GM18858 (cell line): ENCODE data around the gene SLC38A8.

Experiments used
- ATAC-seq: cut with Tn5 transposase; IDR thresholded peaks from one replicate; pipeline ENCODE4 v1.9.1; 2021; ENCODE audit not compliant: unreplicated experiment

SLC38A8 gene

DNA sequence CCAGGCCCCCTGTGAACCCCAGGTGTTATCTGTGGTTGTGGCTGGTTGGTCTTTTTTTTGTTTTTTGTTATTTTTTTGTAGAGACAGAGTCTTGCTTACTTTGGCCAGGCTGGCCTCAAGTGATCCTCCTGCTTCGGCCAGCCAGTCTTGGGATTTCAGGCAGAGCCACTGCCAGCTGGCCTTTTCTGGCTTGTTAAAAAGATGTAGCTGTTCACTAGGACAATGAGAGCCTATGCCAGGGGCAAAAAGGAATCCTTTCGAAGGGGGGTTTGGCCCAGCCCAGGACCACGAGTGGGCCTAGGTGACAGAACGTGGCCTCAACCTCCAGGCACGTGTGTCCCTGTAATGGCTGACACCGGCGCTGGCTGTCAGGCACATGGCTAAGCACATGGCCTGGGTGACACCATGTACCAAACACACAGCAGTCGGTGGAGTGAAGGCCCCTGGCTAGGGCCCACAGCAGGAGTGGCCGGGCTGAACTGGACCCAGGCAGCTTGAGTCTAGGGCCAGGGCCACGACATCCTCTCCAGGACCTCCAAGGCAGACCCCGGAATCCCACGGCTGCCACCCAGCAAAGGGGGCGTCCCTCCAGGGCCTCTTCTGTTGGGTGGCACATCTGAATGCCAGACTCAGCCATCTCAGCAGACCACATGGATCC is 6.9 kb upstream of the SLC38A8 start:
- ATAC-seq, result no peak

DNA sequence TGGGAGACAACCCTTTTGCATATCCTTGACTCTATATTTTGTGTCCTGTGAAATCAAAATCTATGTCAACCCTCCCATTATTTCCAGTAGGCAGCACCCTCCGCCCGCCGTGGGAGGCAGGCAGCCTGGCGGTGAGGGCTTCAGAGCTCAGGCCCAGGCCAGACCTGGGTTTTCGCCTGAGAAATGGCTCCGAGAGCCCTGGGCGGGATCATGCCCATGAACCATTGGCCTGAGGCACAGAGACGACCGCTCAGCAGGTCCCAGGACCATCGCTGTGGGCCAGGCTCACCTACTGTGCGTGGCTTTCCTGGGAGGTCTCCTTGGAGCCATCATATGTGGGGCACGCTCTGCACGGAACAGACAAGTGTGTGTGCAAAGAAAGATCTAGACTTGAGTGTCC is 6.3 kb upstream of the SLC38A8 start:
- no peak for ATAC-seq

- no peak for ATAC-seq
Measured at GRCh38 chr16:84048270-84048669, 5.7 kb upstream of the SLC38A8 start.

DNA sequence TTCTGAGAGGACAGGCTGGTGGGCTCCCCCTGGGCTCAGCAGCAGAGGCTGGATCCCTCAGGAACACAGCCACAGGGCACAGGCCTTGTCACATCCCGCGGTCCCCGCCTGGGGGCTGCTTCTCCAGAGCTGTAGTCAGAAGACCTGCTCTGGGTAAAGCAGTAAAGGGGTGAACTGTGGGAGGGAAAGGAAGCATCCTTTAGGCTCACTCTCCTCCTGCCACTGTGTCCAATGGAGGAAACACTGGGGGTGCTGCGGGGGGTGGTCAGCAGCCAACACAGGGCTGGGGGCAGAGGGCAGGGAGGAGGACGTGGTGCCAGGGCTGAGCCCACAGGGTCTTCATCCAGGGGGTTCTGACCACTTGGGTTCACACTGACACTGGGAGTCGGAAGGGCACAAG is 5.0 kb upstream of the SLC38A8 start:
- no peak for ATAC-seq

- ATAC-seq, result no peak
Measured at GRCh38 chr16:84047206-84047605, 4.6 kb upstream of the SLC38A8 start.

- no peak for ATAC-seq
Measured at GRCh38 chr16:84045818-84046470, 3.3 kb upstream of the SLC38A8 start.

GRCh38 chr16:84045001-84045817 is 2.6 kb upstream of the SLC38A8 start:
- ATAC-seq, result no peak

GRCh38 chr16:84044118-84044488 is 1.5 kb upstream of the SLC38A8 start:
- ATAC-seq, result no peak

DNA sequence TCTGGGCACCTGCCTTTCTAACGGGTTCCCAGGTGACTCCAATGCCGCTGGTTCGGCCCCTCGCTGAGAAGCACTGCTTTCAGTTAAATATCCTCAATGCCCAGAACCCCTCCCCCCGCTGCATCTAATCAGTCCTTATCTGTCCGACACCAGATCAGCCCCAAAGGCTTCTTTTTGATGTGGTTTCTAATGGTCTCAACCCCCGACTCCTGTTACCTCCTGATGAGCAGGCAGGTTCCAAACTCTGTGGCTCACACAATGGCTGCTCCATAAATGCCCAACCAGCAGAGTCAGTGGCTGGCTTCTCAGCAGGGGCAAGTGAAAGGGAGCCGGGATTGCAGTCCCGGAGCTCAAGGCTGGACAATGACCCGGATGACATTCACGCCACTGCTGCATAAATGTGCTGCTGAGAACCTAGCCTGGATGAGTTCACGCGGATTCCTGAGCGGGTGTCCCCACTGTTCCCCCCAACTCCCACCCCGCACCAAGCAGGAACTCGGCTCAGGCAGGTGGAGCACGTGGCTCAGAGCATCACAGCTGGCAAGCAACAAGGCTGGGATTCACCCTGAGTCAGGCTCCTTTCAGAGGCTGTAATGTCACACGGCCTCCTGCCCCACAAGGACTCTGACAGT is 1.0 kb upstream of the SLC38A8 start:
- ATAC-seq, result no peak

DNA sequence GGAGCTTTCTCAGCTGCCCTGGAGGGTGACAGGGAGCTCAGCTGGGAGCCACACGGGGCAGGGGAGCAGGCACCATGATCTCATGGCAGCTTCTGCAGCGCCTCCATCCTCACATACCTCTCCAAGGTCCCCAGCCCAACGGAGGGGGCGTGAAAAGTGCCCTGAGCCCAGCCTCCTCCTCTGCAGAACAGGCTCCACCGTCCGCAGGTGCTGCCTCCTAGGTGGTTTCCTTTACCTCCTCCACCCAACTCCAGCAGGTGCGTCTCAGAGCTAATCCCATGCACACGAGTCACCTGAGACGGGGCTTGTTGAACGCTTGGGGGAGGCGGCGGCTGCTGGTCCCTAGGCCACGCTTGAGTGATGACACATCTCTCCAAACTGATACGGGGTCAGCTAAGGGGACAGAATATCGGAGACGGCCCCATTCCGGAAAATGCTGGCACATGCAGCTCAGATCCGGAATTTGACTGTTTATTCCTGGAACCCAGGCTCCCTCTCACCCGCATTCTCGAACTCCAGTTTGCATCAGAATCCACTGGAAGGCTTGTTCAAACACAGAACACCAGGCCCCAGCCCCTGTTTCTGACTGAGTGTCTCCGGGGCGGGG is 387 bp upstream of the SLC38A8 start:
- no peak for ATAC-seq

- no peak for ATAC-seq
Measured at GRCh38 chr16:84041881-84042280, 714 bp downstream of the SLC38A8 start.

GRCh38 chr16:84040823-84041820 is 1.5 kb downstream of the SLC38A8 start:
- ATAC-seq, result no peak

DNA sequence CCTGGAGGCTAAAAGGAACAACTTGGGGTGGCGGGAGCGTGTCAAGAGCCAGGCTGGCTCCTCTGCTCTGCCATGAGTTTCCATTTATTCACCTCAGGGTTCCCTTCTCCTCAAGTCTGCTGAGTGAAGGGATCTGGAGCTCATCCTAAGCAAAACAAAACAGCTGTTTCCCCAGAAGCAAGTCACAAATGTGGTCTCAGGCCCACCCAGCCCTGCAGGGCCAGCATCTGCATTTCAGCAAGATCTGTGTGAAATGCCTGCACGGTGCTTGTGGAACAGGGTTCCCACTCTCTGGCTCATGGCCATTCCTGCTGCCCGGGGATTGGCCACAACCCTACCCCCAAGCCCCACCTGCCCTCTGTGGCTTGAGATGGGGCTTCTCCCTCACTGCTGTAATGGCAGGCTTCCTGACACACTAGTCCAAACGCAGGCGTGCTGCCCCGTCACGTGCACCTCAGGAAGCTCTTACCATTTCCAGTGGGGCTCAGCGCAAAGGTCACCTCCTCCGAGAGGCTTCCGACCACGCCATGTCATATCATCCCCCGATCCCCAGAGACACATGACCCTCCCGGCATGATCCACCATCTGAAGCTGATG is 2.3 kb downstream of the SLC38A8 start:
- no peak for ATAC-seq

- ATAC-seq, result no peak
Measured at GRCh38 chr16:84039696-84040095, 2.9 kb downstream of the SLC38A8 start.

DNA sequence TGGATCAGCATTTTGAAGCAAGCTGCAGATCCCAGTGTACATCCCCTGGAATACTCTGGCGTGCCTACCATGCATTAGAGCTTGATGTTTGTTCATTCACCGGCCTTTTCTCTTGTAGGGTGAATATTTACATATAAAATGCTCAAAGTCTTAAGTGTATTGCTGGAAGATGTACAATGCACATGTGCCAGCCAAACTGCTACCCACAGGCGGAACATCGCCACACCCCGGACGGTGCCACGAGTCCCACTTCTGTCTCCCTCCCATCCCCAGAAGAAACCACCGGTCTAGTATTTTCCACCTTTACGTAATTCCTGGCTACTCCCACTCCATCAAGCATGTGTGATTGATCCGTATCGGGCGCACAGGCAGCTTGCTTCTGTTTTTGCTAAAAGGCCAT is 4.1 kb downstream of the SLC38A8 start:
- ATAC-seq, result no peak

DNA sequence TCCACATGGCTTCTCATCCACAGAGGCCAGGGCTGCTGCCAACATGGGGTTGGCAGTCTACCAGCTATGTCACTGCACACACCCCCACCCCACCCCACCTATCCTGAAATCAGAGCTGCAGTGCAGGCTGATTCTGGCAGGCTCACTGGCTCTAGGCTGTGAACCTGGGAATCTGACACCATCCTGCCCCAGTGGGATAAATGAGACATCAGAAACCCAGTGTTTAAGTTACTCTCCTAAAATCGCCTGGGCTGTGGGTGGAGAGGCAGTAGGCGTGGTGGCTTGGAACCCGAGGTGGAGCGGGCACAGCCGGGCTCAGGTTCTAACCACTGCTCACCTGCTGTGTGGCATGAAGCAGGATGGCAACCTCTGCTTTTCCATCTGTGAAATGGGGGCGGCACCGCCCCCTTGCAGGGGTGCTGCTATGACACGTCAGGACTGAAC is 5.6 kb downstream of the SLC38A8 start:
- ATAC-seq, result no peak

GRCh38 chr16:84036131-84036530 is 6.5 kb downstream of the SLC38A8 start:
- ATAC-seq, result no peak

DNA sequence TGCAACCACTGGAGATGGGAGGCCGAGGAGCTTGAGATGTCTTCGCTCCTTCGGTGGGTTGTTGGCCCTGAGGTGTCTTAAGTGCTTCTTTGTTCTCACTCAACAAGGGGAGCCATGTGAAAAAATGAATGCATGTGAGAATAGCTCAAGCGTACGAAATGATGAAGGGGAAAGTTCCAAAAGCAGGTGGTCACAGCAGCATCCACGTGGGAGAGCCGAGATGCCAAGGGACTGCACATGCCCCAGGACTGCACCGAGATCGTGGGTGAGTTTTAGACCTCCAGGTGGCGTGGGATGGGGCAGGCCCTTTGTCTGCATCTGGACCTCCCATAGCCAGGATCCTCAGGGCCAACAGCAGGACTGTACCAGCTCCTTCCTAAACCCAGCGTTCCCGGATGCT is 8.1 kb downstream of the SLC38A8 start:
- ATAC-seq, result no peak
